Measurements from ENCODE around the gene LCN6.

The LCN6 gene

GRCh38 chr9:136725612-136726011, 22.7 kb downstream of the LCN6 start:
- TF ChIP-seq ARNT (IDR thresholded peaks at IDR 0.05) (no peak), LEF1 (IDR thresholded peaks at IDR 0.05; ENCODE audit: borderline replicate concordance) (no peak), FOXK2 (IDR thresholded peaks at IDR 0.05) (no peak), ZNF384 (IDR thresholded peaks at IDR 0.05) (no peak), CTBP1 (IDR thresholded peaks at IDR 0.05; ENCODE audit: borderline replicate concordance) (no peak), FOXA1 (IDR thresholded peaks at IDR 0.05) (no peak)
- ChIA-PET CTCF (no interaction called here), POLR2A (no interaction called here)
- DNase-seq (ENCODE audit: extremely low spot score), result no peak

- ChIA-PET CTCF (no interaction called here), POLR2A (no interaction called here)
- TF ChIP-seq CTBP1 (IDR thresholded peaks at IDR 0.05; ENCODE audit: borderline replicate concordance) (no peak), FOXM1 (IDR thresholded peaks at IDR 0.05; ENCODE audit: borderline replicate concordance) (no peak), BHLHE40 (IDR thresholded peaks at IDR 0.05; ENCODE audit: borderline replicate concordance) (no peak), FOXA1 (IDR thresholded peaks at IDR 0.05) (no peak), HDGF (IDR thresholded peaks at IDR 0.05; ENCODE audit: borderline replicate concordance) (no peak), PKNOX1 (IDR thresholded peaks at IDR 0.05) (no peak), SP1 (IDR thresholded peaks at IDR 0.05) (no peak), LEF1 (IDR thresholded peaks at IDR 0.05; ENCODE audit: borderline replicate concordance) (no peak)
- DNase-seq (ENCODE audit: extremely low spot score), result no peak
Measured at GRCh38 chr9:136724772-136725171, 23.6 kb downstream of the LCN6 start.

- CTCF ChIA-PET, result no interaction called here
- TF ChIP-seq BHLHE40 (IDR thresholded peaks at IDR 0.05; ENCODE audit: borderline replicate concordance) (no peak), SUZ12 (IDR thresholded peaks at IDR 0.05) (no peak), FOXM1 (IDR thresholded peaks at IDR 0.05; ENCODE audit: borderline replicate concordance) (no peak), L3MBTL2 (conservative IDR thresholded peaks at IDR 0.05) (no peak), FOXA1 (IDR thresholded peaks at IDR 0.05) (no peak), LEF1 (IDR thresholded peaks at IDR 0.05; ENCODE audit: borderline replicate concordance) (no peak), SP1 (IDR thresholded peaks at IDR 0.05) (no peak), FOXK2 (IDR thresholded peaks at IDR 0.05) (no peak), ARNT (IDR thresholded peaks at IDR 0.05) (no peak), NFRKB (IDR thresholded peaks at IDR 0.05) (no peak), HDGF (IDR thresholded peaks at IDR 0.05; ENCODE audit: borderline replicate concordance) (no peak), CTBP1 (IDR thresholded peaks at IDR 0.05; ENCODE audit: borderline replicate concordance) (no peak), TARDBP (IDR thresholded peaks at IDR 0.05) (no peak), PKNOX1 (IDR thresholded peaks at IDR 0.05) (no peak), ZNF384 (IDR thresholded peaks at IDR 0.05) (no peak)
- no peak for DNase-seq (ENCODE audit: extremely low spot score)
- POLR2A ChIA-PET, result interaction anchor here (2.5 kb wide), 1 partner anchor 9 kb away, joined by 16 read pairs; no protein-coding TSS in a partner anchor
Measured at GRCh38 chr9:136723989-136724388, 24.3 kb downstream of the LCN6 start.

GRCh38 chr9:136723362-136723976, 24.9 kb downstream of the LCN6 start:
- TF ChIP-seq HDGF (IDR thresholded peaks at IDR 0.05; ENCODE audit: borderline replicate concordance) (0 out of 2 replicates have a peak, but pooled peaks have one; percentile 28), BHLHE40 (IDR thresholded peaks at IDR 0.05; ENCODE audit: borderline replicate concordance) (no peak), FOXM1 (IDR thresholded peaks at IDR 0.05; ENCODE audit: borderline replicate concordance) (no peak), ELF4 (IDR thresholded peaks at IDR 0.05) (no peak)
- ChIA-PET CTCF (no interaction called here), POLR2A (interaction anchor here (1.1 to 2.5 kb wide), 2 partner anchors 9 to 83 kb away, joined by 3 to 16 read pairs; no protein-coding TSS in a partner anchor)
- DNase-seq (ENCODE audit: extremely low spot score), result no peak

- CTCF ChIA-PET, result no interaction called here
- POLR2A ChIA-PET, result interaction anchor here (1.1 to 2.5 kb wide), 2 partner anchors 8 to 84 kb away, joined by 3 to 16 read pairs; no protein-coding TSS in a partner anchor
- DNase-seq (ENCODE audit: extremely low spot score), result no peak
Measured at GRCh38 chr9:136722969-136723356, 25.4 kb downstream of the LCN6 start.

GRCh38 chr9:136722093-136722968, 26.0 kb downstream of the LCN6 start:
- ChIA-PET CTCF (no interaction called here), POLR2A (interaction anchor here (1.1 to 2.5 kb wide), 2 partner anchors 8 to 85 kb away, joined by 3 to 16 read pairs; no protein-coding TSS in a partner anchor)
- TF ChIP-seq PKNOX1 (IDR thresholded peaks at IDR 0.05) (no peak), SUZ12 (IDR thresholded peaks at IDR 0.05) (no peak), SP1 (IDR thresholded peaks at IDR 0.05) (no peak), CTBP1 (IDR thresholded peaks at IDR 0.05; ENCODE audit: borderline replicate concordance) (no peak), ARNT (IDR thresholded peaks at IDR 0.05) (no peak), LEF1 (IDR thresholded peaks at IDR 0.05; ENCODE audit: borderline replicate concordance) (no peak), ELF4 (IDR thresholded peaks at IDR 0.05) (no peak), FOXM1 (IDR thresholded peaks at IDR 0.05; ENCODE audit: borderline replicate concordance) (no peak), FOXA1 (IDR thresholded peaks at IDR 0.05) (no peak), L3MBTL2 (conservative IDR thresholded peaks at IDR 0.05) (no peak), HDGF (IDR thresholded peaks at IDR 0.05; ENCODE audit: borderline replicate concordance) (no peak), BHLHE40 (IDR thresholded peaks at IDR 0.05; ENCODE audit: borderline replicate concordance) (no peak), ZNF384 (IDR thresholded peaks at IDR 0.05) (no peak), TARDBP (IDR thresholded peaks at IDR 0.05) (no peak), FOXK2 (IDR thresholded peaks at IDR 0.05) (no peak), NFRKB (IDR thresholded peaks at IDR 0.05) (no peak)
- no peak for DNase-seq (ENCODE audit: extremely low spot score)

More at GRCh38 chr9:136722969-136723356, 25.4 kb downstream of the LCN6 start:
- TF ChIP-seq SUZ12 (IDR thresholded peaks at IDR 0.05), result no peak
